ENCODE results near the gene TNS3. TPM values are rescaled to one million over a fixed set of nuclear protein-coding genes. Genes with fewer than 3 reads are reported as not detected.

TNS3 gene
- total RNA-seq, 2 experiments from 2014 or later = not detected

DNA sequence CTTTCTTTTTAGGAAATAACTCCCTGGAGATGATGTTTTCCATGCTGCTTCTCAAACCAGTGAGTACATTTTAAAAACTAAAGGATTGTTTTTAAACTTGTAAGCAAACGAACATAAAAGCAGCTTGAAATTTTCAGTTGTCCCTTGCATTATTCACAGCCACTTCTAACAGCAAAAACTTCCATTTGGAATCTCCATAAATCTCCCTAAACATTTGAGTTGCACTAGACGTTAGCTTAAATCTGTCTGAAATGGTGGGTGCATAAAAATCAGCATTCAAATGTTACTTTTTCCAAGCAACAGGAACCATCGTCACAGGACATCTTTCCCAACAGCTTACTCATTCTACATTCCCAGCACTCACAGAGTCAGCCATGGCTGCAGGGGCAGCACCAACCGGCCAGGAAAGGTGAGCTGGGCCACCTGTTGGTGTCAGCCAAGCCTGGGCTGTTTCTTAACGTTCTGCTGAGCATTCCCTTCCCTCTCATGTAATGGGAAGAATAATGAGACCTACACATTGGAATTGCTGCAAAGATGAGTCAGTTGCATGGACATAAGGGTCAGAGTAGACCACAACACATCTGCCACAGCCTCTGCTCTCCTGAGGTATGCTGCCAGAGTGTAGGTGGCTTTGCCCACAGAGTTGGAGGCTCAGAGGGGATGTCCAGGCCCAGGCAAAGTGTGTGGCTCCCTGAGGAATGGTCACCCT lies 163.2 kb downstream of the TNS3 start:
- CTCF ChIA-PET = no interaction called here
- H3K4me1 Mint-ChIP-seq (ENCODE audit: low read depth) = no peaks in the 10 kb centered on the region
- ATAC-seq (no peak), DNase-seq (no peak)
- POLR2A ChIA-PET = no interaction called here
- H3K4me3 Mint-ChIP-seq = no peak overlapping the region
- no peaks in the 10 kb centered on the region for H3K27me3 Mint-ChIP-seq (ENCODE audit: low read depth)
- no peaks in the 10 kb centered on the region for H3K36me3 Mint-ChIP-seq (ENCODE audit: low read depth)
- H3K9me3 Mint-ChIP-seq (ENCODE audit: insufficient read depth) = no peaks in the 10 kb centered on the region
- H3K27ac Mint-ChIP-seq = no peak overlapping the region

DNA sequence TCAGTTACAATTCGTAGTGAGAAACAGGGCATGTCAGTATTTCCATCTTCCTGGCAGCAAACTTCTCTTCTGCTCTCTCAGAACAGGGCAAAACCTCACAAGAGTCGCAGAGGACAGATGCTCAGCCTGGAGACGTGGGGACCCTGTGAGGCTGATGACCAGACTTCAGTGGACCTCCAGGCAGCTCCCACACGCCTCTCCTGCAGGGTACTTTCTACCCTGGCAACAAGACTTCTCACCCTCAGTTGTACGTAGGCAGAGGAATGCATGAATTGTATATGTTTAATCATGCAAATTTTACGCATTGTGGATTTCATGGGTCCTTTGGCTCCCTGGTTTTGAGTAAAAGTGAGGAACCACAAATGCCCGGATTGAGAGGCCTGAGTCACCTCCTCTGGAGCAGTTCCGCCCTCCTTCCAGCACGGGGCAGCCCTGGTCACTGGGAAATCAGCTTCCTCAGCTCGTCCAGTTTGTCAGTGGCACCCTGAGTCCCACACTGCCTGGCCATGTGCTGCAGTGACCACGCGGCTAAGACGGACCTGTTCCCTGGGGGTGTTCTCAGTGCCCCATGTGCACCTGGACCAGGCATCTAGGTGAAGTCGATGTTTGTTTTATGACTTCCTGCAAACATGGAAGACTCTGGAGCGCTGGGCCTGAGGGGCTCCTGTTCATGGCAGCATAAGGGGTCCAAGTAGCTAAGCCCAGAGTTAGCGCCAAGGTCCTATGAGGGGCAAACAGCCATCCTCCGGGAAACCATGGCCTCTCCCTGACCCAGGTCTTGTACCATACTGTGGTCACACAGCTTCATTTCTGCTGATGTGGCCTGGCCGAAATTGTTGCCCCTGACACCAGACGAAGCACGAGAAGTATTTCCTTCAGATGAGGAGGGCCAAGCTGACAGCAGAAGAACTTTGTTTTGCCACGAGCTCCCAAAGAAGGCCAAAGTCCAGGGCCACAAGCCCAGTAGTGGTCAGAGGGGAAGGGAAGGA lies 165.1 kb downstream of the TNS3 start:
- Mint-ChIP-seq H3K27ac (no peak overlapping the region), H3K36me3 (ENCODE audit: low read depth) (no peaks in the 10 kb centered on the region), H3K4me3 (no peak overlapping the region), H3K27me3 (ENCODE audit: low read depth) (no peaks in the 10 kb centered on the region), H3K4me1 (ENCODE audit: low read depth) (no peaks in the 10 kb centered on the region), H3K9me3 (ENCODE audit: insufficient read depth) (no peaks in the 10 kb centered on the region)
- ATAC-seq (no peak), DNase-seq (no peak)
- POLR2A ChIA-PET = no interaction called here
- CTCF ChIA-PET = no interaction called here

DNA sequence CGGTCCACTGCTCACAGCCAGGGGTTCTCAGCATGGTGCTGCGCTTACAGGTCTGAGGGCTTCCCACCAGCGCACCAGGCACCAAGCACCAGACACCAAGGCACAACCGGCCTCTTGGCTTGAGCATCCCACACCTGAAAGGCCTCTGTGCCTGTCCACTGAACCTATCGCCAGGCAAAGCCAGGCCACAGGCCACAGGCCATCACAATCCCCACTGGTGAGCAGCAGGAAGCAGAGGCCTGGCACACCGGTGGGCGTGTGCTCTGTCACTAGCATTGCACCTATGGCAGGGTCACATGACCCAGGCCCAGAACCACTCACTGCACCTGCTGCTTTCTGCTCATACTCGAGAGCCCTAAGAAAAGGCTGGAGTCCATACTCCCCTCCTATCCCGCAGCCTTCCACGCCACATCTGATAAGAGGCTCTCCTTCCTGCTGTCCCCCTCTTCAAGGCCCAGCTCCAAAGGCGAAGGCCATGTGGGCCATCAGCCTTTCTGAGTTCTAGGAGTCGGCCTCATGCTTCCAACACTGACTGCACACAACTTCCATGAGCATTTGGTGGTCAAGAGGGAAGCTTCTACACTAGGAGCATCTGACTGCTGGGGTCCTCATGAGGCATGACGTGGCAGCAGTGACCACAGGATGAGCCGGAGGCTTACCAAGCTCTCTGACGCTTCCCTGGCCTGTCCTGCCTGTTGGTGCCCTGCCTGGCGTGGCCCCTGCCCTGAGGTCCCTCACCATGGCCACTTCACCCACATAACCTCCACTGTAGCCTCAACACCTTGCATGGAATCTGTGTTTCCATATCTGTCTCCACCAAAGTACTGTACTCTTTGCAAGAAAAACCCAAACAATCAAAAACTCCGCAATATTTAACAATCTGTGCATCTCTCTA lies 166.3 kb downstream of the TNS3 start:
- POLR2A ChIA-PET = no interaction called here
- H3K4me3 Mint-ChIP-seq = no peak overlapping the region
- CTCF ChIA-PET = no interaction called here

DNA sequence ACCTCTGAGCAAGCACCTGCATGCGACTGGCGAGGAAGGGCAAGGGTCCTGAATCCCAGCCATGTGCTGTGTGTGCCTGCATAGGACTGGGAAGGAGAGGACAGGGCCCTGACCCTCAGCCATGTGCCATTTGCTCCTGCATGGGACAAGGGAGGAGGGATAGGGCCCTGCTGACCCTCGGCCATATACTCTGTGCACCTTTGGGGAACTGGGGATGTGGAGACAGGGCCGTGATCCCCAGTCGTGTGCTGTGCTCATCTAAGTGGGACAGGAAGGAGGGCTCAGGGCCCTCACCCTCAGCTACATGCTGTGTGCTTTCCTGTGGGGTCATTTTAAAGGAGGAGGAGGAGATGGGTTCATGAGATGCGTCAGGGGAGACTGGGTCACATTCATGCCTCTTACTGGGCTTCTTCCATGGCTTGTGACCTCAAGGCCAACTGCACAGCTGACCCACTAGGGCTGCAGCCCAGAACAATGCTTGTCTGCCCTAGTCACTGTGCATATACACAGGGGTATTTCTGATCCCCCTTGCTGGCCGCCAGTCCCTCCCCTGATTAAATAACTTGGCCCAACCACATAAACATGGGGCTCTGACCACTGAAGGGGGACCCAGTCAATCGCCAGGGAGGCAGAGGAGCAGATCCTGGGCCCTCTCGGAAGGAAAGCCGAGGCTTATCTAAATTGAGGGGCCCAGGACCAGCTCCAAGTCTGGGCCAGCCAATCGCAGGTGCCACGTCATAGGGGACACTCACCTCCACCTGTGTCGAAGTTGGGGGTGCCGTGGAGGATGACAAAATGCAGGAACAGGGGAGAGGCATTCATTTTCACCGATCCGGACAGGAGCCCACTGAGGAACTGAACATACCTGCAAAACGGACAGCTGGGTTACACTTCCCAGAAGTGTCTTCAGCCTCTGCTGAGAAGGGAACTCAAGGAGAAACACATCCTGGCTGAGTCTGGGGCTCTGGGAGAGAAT lies 167.3 kb downstream of the TNS3 start:
- Mint-ChIP-seq H3K36me3 (ENCODE audit: low read depth) (no peaks in the 10 kb centered on the region), H3K9me3 (ENCODE audit: insufficient read depth) (no peaks in the 10 kb centered on the region), H3K4me3 (no peak overlapping the region), H3K27me3 (ENCODE audit: low read depth) (no peaks in the 10 kb centered on the region), H3K4me1 (ENCODE audit: low read depth) (no peaks in the 10 kb centered on the region), H3K27ac (no peak overlapping the region)
- ATAC-seq = no peak
- DNase-seq = no peak
- CTCF ChIA-PET = no interaction called here
- POLR2A ChIA-PET = no interaction called here

More for the DNA sequence above, 166.3 kb downstream of the TNS3 start:
- Mint-ChIP-seq H3K4me1 (ENCODE audit: low read depth) (no peaks in the 10 kb centered on the region), H3K27me3 (ENCODE audit: low read depth) (no peaks in the 10 kb centered on the region), H3K27ac (no peak overlapping the region), H3K36me3 (ENCODE audit: low read depth) (no peaks in the 10 kb centered on the region), H3K9me3 (ENCODE audit: insufficient read depth) (no peaks in the 10 kb centered on the region)
- ATAC-seq (no peak), DNase-seq (no peak)

DNA sequence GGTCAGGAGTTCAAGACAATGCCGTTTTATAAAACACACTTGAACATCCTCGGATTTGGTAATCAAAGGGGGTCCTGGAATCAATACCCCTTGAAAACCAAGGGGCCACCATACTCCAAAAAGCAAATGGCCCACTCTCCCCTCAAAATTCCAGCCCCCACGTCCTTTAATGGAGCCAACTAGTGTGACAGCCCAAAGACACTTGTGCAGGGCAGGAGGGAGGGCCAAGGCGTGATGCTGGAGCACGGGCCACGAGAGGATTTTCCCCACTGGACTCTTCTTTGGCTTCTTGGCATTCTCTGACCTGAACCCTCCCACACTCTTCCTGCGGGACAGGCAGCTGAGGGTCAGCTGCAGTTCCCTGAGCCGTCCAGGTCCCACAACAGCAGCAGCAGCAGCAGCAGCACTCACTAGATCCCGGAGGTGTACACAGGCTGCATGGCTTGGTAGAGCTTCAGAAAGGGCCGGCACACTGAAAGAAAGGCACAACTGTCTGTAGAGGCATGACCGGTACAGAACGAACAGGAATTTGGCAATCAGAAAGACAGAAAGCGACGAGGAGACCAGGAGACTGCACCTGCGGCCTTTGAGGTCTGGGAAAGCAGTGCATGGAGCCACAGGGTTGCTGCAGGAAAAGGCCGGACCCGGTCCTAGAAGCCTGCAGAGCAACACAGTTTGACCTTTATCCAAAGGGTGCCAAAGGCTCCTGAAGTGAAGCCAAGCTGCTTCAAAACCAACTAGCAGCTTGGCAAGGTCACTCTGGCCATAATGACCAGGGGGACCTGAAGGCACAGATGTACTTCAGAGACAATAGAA lies 168.2 kb downstream of the TNS3 start:
- Mint-ChIP-seq H3K27ac (no peak overlapping the region), H3K4me1 (ENCODE audit: low read depth) (no peaks in the 10 kb centered on the region), H3K9me3 (ENCODE audit: insufficient read depth) (no peaks in the 10 kb centered on the region), H3K36me3 (ENCODE audit: low read depth) (no peaks in the 10 kb centered on the region), H3K4me3 (no peak overlapping the region), H3K27me3 (ENCODE audit: low read depth) (no peaks in the 10 kb centered on the region)
- ATAC-seq (no peak), DNase-seq (no peak)
- ChIA-PET POLR2A (no interaction called here), CTCF (no interaction called here)

DNA sequence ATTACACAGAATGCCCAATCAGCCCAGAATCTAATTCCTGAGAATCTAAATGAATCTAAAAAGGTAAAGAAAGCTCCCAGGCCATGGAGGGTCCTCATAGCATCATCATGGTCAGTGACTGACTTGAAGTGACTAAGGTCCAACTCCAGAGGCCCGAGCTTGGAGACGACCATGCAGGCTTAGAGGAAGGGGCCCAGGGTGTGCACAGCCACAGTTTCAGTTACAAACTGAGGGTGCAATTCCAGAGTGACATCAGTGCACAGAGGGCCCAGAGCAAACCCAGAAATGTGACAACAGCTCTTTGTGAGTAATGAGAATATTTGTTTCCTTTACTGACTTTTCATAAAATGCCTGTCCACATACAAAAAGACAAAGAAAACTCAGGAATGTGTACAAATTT lies 170.0 kb downstream of the TNS3 start:
- Mint-ChIP-seq H3K27ac (no peak overlapping the region), H3K36me3 (ENCODE audit: low read depth) (no peaks in the 10 kb centered on the region), H3K4me3 (no peak overlapping the region), H3K4me1 (ENCODE audit: low read depth) (no peaks in the 10 kb centered on the region), H3K9me3 (ENCODE audit: insufficient read depth) (no peaks in the 10 kb centered on the region), H3K27me3 (ENCODE audit: low read depth) (no peaks in the 10 kb centered on the region)
- ATAC-seq (no peak), DNase-seq (no peak)
- CTCF ChIA-PET = no interaction called here
- POLR2A ChIA-PET = no interaction called here

DNA sequence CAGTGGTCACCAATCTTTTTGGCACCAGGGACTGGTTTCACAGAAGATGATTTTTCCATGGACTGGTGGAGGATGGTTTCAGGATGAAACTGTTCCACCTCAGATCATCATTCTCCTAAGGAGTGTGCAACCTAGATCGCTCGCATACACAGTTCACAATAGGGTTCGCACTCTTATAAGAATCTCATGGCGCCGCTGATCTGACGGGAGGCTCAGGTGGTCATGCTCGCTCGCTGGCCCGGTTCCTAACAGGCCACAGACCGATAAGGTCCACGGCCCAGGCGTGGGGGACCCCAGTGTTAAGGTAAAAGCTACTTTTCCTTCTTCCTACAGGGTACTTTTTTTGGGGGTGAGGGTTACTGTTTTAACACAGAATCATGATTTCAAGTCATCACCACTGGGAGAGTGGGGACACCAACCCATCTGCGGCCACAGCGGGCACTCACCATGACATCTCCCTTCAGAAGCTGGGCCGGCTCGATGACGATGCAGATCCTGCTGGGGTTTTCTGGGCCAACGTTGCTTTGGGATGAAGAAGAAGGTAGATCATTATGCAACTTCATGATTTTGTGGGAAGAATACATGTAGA lies 170.5 kb downstream of the TNS3 start:
- Mint-ChIP-seq H3K27me3 (ENCODE audit: low read depth) (no peaks in the 10 kb centered on the region), H3K4me3 (no peak overlapping the region), H3K4me1 (ENCODE audit: low read depth) (no peaks in the 10 kb centered on the region), H3K9me3 (ENCODE audit: insufficient read depth) (no peaks in the 10 kb centered on the region), H3K27ac (no peak overlapping the region), H3K36me3 (ENCODE audit: low read depth) (no peaks in the 10 kb centered on the region)
- POLR2A ChIA-PET = no interaction called here
- DNase-seq (no peak), ATAC-seq (no peak)
- CTCF ChIA-PET = no interaction called here

DNA sequence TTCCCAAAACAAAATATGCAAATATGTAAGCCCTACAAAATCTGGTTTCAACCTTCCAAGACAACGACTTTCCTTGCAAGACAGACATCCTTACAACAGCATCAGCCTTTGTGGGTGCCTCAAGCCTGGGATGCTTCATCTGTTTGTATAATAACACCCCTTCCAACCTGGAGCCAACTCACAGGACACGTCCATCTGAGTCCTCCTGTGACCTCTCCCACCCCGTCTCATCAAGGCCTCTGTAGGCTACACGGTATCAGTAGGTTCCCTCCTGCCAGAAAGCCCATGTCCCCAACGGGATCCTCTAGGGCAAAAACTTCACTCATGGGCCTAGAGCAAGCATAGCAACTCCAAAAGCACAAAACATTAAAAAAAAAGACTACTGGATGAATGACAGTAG lies 173.2 kb downstream of the TNS3 start:
- Mint-ChIP-seq H3K9me3 (ENCODE audit: insufficient read depth) (no peaks in the 10 kb centered on the region), H3K4me3 (no peak overlapping the region), H3K27ac (no peak overlapping the region), H3K36me3 (ENCODE audit: low read depth) (no peaks in the 10 kb centered on the region), H3K4me1 (ENCODE audit: low read depth) (no peaks in the 10 kb centered on the region), H3K27me3 (ENCODE audit: low read depth) (no peaks in the 10 kb centered on the region)
- POLR2A ChIA-PET = no interaction called here
- ATAC-seq (no peak), DNase-seq (no peak)
- CTCF ChIA-PET = no interaction called here

DNA sequence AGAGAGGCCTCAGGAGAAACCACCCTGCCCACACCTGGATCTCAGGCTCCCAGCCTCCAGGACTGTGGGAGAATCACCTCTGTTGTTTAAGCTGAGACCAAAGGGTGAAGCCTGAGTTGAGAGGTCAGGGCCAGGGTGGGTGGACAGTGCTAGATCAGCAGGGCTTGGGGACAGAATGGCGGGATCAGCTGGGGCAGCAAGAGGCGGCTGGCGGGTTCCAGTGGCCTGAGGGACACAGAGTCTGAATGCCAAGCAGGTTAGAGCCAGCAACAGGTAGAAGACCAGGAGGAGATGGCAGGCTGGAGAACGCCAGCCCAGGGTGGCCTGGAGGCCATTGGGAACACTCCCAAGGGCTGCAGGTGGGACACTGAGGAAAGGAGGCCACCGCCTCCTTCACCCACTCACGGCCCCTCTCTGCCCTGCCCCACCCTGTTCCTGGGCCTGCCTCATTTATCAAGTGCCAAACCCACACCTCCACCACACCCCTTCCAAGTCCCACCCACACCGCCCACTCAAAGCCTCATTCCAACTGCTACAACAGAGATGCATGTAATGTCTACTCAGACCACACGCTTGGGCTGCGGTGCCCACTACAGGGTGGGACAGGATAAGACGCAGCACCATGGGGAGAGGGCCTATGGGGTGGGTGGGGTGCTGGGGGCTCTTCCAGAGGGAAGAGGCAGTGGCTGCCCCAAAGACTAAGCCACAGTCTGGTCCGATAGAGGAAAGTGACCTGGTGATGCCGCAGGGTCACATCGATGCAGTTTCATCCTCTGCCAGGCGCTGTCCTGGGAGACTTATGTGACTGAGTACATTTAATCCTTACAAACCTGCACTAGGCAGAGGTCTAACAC lies 173.9 kb downstream of the TNS3 start:
- ATAC-seq (no peak), DNase-seq (no peak)
- H3K27me3 Mint-ChIP-seq (ENCODE audit: low read depth) = no peaks in the 10 kb centered on the region
- no peak overlapping the region for H3K27ac Mint-ChIP-seq
- H3K4me1 Mint-ChIP-seq (ENCODE audit: low read depth) = no peaks in the 10 kb centered on the region
- CTCF ChIA-PET = no interaction called here
- no peak overlapping the region for H3K4me3 Mint-ChIP-seq
- H3K9me3 Mint-ChIP-seq (ENCODE audit: insufficient read depth) = no peaks in the 10 kb centered on the region
- H3K36me3 Mint-ChIP-seq (ENCODE audit: low read depth) = no peaks in the 10 kb centered on the region
- POLR2A ChIA-PET = no interaction called here

DNA sequence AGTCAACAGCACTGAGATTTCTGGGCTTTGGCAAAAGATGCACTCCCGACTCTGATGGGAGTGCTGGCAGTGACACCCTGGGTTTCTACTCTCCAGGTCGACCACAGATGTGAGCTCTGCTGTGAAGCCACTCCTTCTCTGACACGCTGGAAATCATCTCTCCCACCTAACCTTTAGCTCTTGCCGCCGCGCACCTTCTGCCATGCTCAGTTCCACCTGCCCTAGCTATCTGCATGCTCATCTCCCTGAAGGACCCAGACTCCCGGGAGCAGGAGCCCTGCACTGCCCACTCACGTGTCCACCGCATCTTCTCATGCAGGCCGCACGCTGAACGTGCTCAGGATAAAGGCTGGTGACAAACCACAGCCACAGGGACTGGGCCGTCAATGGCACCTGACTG lies 174.8 kb downstream of the TNS3 start:
- ATAC-seq (no peak), DNase-seq (no peak)
- no peaks in the 10 kb centered on the region for H3K4me1 Mint-ChIP-seq (ENCODE audit: low read depth)
- CTCF ChIA-PET = no interaction called here
- no peaks in the 10 kb centered on the region for H3K9me3 Mint-ChIP-seq (ENCODE audit: insufficient read depth)
- H3K27ac Mint-ChIP-seq = no peak overlapping the region
- H3K4me3 Mint-ChIP-seq = no peak overlapping the region
- no peaks in the 10 kb centered on the region for H3K27me3 Mint-ChIP-seq (ENCODE audit: low read depth)
- POLR2A ChIA-PET = no interaction called here
- H3K36me3 Mint-ChIP-seq (ENCODE audit: low read depth) = no peaks in the 10 kb centered on the region

All from activated CD8-positive, alpha-beta T cell treated with anti-CD3 and anti-CD28 coated beads, Interleukin-2, amount 10 ng/mL, durations not matched to agents 7 days and 5 days (primary cell).